Heart left ventricle (tissue), 16 donors: ENCODE results near the gene TNS1. TPM values are rescaled to one million over a fixed set of nuclear protein-coding genes. Genes with fewer than 3 reads are reported as not detected.
A peak's percentile ranks its signal among the peaks of the same experiment; 100 is the strongest.

Experiments
- ATAC-seq, 4 donors: fragments of 200-7000 bp; cut with Tn5 transposase; one replicate each; pipeline ENCODE4 v1.9.1; 2020 to 2022; ENCODE audit warnings: moderate library complexity in 4 of 4, mild to moderate bottlenecking in 3 of 4, moderate number of reproducible peaks in 1 of 4
- DNase-seq, 5 donors: peaks; one replicate each; pipeline ENCODE4 v3.0.0-alpha.2; 2020
- H3K27ac ChIP-seq, 12 donors: fragments of 200-600 bp; sonication (generic) in 4 of 12; one replicate each; pipeline versions ENCODE4 v1.5.0 to v1.8.0; 2016 to 2022; ENCODE audit warnings: mild to moderate bottlenecking in 2 of 12
- H3K27me3 ChIP-seq, 9 donors: fragments of 200-600 bp; sonication (generic) in 2 of 9; one replicate each; pipeline versions ENCODE4 v1.5.1 to v1.8.0; 2016 to 2022; ENCODE audit warnings: mild to moderate bottlenecking in 3 of 9
- H3K36me3 ChIP-seq, 9 donors: fragments of 200-600 bp; sonication (generic) in 2 of 9; one replicate each; pipeline versions ENCODE4 v1.5.0 to v1.8.0; 2018 to 2022; ENCODE audit warnings: mild to moderate bottlenecking in 2 of 9
- H3K4me1 ChIP-seq, 12 donors: fragments of 200-600 bp; sonication (generic) in 4 of 12; one replicate each; pipeline versions ENCODE4 v1.5.0 to v1.8.0; 2016 to 2022; ENCODE audit warnings: mild to moderate bottlenecking in 3 of 12
- H3K4me3 ChIP-seq, 12 donors: fragments of 200-600 bp; sonication (generic) in 4 of 12; one replicate each; pipeline versions ENCODE4 v1.5.0 to v1.8.0; 2017 to 2022; ENCODE audit warnings: mild to moderate bottlenecking in 9 of 12, moderate library complexity in 4 of 12
- H3K9me3 ChIP-seq, 12 donors: fragments of 200-600 bp; sonication (generic) in 4 of 12; one replicate each; pipeline versions ENCODE4 v1.5.0 to v1.8.0; 2016 to 2022; ENCODE audit warnings: mild to moderate bottlenecking in 1 of 12
- CTCF ChIP-seq, 12 donors: fragments of 200-600 bp; sonication (generic) in 4 of 12; IDR thresholded peaks; one replicate each; pipeline versions ENCODE4 v1.5.0 to v1.8.0; 2018 to 2022; ENCODE audit warnings: antibody characterized with exemption in 12 of 12, mild to moderate bottlenecking in 5 of 12
- POLR2A ChIP-seq, 2 donors: fragments of 450-650 bp; IDR thresholded peaks; one replicate each; pipeline ENCODE4 v1.6.1; 2017; ENCODE audit warnings: antibody characterized with exemption in 2 of 2, mild to moderate bottlenecking in 2 of 2, moderate library complexity in 2 of 2
- WGBS, 4 donors: extraction: QIAGEN DNeasy Blood & Tissue Kit in 2 of 4; methylation state at CpG; one replicate each; pipeline versions ENCODE4 v1.1.5 to v1.1.7; 2013 to 2018; 5-methylcytosine and 5-hydroxymethylcytosine counted together
- intact Hi-C, 10 donors: fragments of 100-400 bp; cut with DNase I; formaldehyde crosslinking; loops; one replicate each; pipeline versions ENCODE4 v1.11.1 to v1.14.2; 2022
- polyA plus RNA-seq, 2 donors: library from polyadenylated mRNA; stranded (reverse); fragments of 200-250 nt; gene quantifications; one replicate each; pipeline ENCODE4 v1.2.3, GENCODE V29; 2013
- total RNA-seq, 9 donors: library from RNA; depleted of rRNA in 2 of 9; stranded (reverse); fragments of >200 nt in 2 of 9; fragmentation: NEBNext Ultra II Directional in 3 of 9; extraction: Animal tissue kit (Norgen Biotek cat#: 25700) in 3 of 9; gene quantifications; one replicate each; pipeline versions ENCODE4 v1.1.0 to v1.2.4, GENCODE V29; 2016 to 2023
- donor health status: ischemic (EF 13 %, LVEDD 7.1; RV severe dilation, severe dysfunction).
- donor health status: healthy with polysubstance abuse.
- donor health status: DM: no; HTN: yes; CAD: no.
- donor health status: DM: no; HTN: no; CAD: no.
- donor health status: ischemic (EF 25% LVEDD 6.9; RV normal size, moderate dysfunction).
- donor health status: ischemic (EF 25% LVEDD 5.7; RV mildly dilated, moderate dysfunction).
- donor health status: healthy.
- donor health status: DM: yes; HTN: yes; CAD: no.
- donor health status: ischemic (EF 35%, LVEDD 5.7; RV mildly dilated, moderate dysfunction).
- donor health status: nonischemic (EF 11% LVEDD 7.7; RV severe dilation, severe dysfunction).
- donor health status: DM: yes; HTN: yes; CAD: no.
- donor health status: PGD.
- donor health status: ischemic (EF 29% LVEDD 5.4; RV normal size, mild dysfunction).
- donor health status: nonischemic (EF 23%, LVEDD 6.1; RV moderate dilation, normal function).

TNS1 gene
- total and polyA plus RNA-seq, 11 donors = 243 to 899 (median 669) TPM

GRCh38 chr2:217914878-217915277 is 87.9 kb downstream of the TNS1 start:
- Histone ChIP-seq H3K36me3 (peaks cover 0 to 55% (median 28%) of the 10 kb centered on the region in 9 donors), H3K4me3 (no peak overlapping the region), H3K4me1 (peaks cover 62 to 100% (median 99%) of the 10 kb centered on the region in 12 donors), H3K9me3 (no peaks in the 10 kb centered on the region), H3K27me3 (no peaks in the 10 kb centered on the region), H3K27ac (peak overlapping the region; percentile 78 to 99 (median 94))
- intact Hi-C loops = no loop called here
- ATAC-seq = no peak
- TF ChIP-seq CTCF (IDR thresholded peaks at IDR 0.05) (no peak), POLR2A (IDR thresholded peaks at IDR 0.05) (no peak)
- WGBS, 4 donors = 78 to 92% (median 87%) methylated on average over 9 of the region's 9 CpGs
- DNase-seq = peak in 2 of 5 donors; percentile 31 to 45

GRCh38 chr2:217914078-217914477 is 88.7 kb downstream of the TNS1 start:
- no peaks in the 10 kb centered on the region for H3K9me3 ChIP-seq
- H3K27me3 ChIP-seq = no peaks in the 10 kb centered on the region
- peaks cover 0 to 47% (median 20%) of the 10 kb centered on the region in 9 donors for H3K36me3 ChIP-seq
- intact Hi-C loops = no loop called here
- peak overlapping the region; percentile 89 to 99 (median 94) for H3K27ac ChIP-seq
- WGBS, 4 donors = 18 to 75% (median 55%) methylated on average over 1 of the region's 1 CpG
- ATAC-seq = no peak
- H3K4me1 ChIP-seq = peaks cover 63 to 100% (median 99%) of the 10 kb centered on the region in 12 donors
- H3K4me3 ChIP-seq = no peak overlapping the region
- TF ChIP-seq POLR2A (IDR thresholded peaks at IDR 0.05) (no peak), CTCF (IDR thresholded peaks at IDR 0.05) (no peak)
- DNase-seq = peak in 1 of 5 donors; percentile 18

- Histone ChIP-seq H3K4me1 (peaks cover 63 to 100% (median 99%) of the 10 kb centered on the region in 12 donors), H3K27ac (peak overlapping the region; percentile 89 to 99 (median 94)), H3K9me3 (no peaks in the 10 kb centered on the region), H3K4me3 (peak overlapping the region in 2 of 12 donors; percentile 12 to 31), H3K27me3 (no peaks in the 10 kb centered on the region), H3K36me3 (peaks cover 0 to 42% (median 15%) of the 10 kb centered on the region in 9 donors)
- TF ChIP-seq CTCF (IDR thresholded peaks at IDR 0.05) = peak in 1 of 12 donors; percentile 16
- no peak for TF ChIP-seq POLR2A (IDR thresholded peaks at IDR 0.05)
- intact Hi-C loops = no loop called here
- peak in 3 of 4 donors; percentile 3 to 30 (median 10) for ATAC-seq
- WGBS, 4 donors = 50 to 59% (median 57%) methylated on average over 3 of the region's 3 CpGs
- peak in 4 of 5 donors; percentile 36 to 75 (median 68) for DNase-seq
These were observed 89.4 kb downstream of the TNS1 start for GRCh38 chr2:217913436-217913835.

GRCh38 chr2:217912098-217913024 is 90.4 kb downstream of the TNS1 start:
- WGBS, 4 donors = 15 to 27% (median 24%) methylated on average over 25 of the region's 25 CpGs
- Histone ChIP-seq H3K9me3 (no peaks in the 10 kb centered on the region), H3K27me3 (no peaks in the 10 kb centered on the region), H3K4me3 (peak overlapping the region in 8 of 12 donors; percentile 0 to 31 (median 10)), H3K36me3 (peaks cover 0 to 37% (median 15%) of the 10 kb centered on the region in 9 donors), H3K4me1 (peaks cover 63 to 100% (median 99%) of the 10 kb centered on the region in 12 donors), H3K27ac (peak overlapping the region; percentile 89 to 99 (median 94))
- peak; percentile 7 to 37 (median 14) for ATAC-seq
- DNase-seq = peak in 2 of 5 donors; percentile 59
- no peak for TF ChIP-seq CTCF (IDR thresholded peaks at IDR 0.05)
- TF ChIP-seq POLR2A (IDR thresholded peaks at IDR 0.05) = no peak
- intact Hi-C loops = no loop called here
